ENCODE measurements around the gene CRYGA.

CRYGA gene

DNA sequence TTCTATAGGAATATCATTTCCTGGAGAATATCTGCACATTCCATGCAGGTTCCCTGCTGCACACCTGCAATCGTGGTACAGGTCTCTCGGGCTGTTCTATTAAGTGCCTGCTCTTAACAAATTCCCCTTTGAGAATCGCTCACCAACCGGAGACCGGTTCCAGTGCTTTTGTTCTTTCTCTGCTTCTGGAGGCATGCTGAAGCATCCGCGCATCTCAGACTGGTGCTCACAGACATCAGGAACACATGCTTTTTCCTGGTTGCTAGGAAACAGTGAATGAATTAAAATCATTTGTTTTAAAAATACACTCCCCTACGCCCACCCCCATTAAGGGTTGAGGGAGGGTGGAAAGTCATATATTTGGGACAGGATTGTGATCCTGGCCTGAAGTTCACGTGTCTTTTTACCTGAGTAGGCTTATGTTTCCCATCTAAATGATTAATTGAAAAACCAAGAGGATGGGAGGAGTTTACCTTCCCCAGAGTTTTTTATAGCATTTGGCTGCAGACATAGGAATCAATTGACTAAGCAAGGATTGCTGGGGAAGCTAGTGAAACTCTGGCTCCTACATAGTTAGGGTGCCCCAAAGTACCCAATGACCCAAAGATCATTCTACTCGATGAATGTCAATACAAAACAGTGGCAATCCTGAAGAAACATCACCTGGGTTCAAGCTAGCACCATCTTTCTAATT lies 26.6 kb upstream of the CRYGA start, which contains the start of gene C2orf80:
Gene C2orf80, minus strand, starts transcription at position 221 of the 694 bp plus-strand sequence. CDS start 3,044 bp downstream, outside the sequence.
- TF ChIP-seq ZFX (IDR thresholded peaks at IDR 0.05) = no peak
- TF ChIP-seq, protein P1, sequence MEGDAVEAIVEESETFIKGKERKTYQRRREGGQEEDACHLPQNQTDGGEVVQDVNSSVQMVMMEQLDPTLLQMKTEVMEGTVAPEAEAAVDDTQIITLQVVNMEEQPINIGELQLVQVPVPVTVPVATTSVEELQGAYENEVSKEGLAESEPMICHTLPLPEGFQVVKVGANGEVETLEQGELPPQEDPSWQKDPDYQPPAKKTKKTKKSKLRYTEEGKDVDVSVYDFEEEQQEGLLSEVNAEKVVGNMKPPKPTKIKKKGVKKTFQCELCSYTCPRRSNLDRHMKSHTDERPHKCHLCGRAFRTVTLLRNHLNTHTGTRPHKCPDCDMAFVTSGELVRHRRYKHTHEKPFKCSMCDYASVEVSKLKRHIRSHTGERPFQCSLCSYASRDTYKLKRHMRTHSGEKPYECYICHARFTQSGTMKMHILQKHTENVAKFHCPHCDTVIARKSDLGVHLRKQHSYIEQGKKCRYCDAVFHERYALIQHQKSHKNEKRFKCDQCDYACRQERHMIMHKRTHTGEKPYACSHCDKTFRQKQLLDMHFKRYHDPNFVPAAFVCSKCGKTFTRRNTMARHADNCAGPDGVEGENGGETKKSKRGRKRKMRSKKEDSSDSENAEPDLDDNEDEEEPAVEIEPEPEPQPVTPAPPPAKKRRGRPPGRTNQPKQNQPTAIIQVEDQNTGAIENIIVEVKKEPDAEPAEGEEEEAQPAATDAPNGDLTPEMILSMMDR (conservative IDR thresholded peaks at IDR 0.05) = no peak
- H3K27ac ChIP-seq = no peak within 1 kb of the TSS

DNA sequence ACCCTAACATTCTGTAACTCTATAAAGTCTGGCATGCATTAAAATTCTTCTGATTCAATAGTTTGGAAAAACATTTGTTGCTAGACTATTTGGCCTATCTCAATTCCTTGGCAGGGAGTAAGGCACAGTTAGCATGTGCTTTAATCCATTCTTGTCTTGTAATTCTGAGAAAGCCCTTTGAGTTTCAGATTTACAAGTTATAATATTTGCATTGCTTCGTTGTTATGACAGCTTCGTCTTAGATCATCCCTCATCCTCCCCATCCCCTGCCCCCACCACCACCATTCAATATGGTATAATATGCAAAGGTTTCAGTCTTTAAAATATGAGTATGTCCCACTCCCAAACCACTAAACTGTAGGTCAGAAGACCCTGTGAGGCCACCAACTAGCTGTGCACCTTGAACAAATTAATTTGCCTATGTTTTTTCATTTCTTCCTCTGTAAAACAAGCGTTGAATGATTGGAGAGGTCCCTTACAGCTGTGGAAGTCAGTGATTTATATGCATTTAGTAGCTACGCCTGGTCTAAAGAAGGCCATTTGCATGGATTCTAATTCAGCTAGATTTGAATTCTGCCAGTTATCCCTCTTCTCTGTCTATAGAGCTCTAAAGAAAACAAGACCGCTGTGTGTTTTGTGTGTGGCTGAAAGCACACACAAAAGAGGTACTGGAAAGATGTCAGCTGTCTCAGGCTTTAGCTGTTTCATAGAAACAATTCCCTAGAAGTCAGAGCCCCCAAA lies 25.9 kb upstream of the CRYGA start:
- no peak overlapping the region for H3K27ac ChIP-seq
- no peak for TF ChIP-seq ZFX (IDR thresholded peaks at IDR 0.05)
- TF ChIP-seq, protein P1 (conservative IDR thresholded peaks at IDR 0.05) = no peak

DNA sequence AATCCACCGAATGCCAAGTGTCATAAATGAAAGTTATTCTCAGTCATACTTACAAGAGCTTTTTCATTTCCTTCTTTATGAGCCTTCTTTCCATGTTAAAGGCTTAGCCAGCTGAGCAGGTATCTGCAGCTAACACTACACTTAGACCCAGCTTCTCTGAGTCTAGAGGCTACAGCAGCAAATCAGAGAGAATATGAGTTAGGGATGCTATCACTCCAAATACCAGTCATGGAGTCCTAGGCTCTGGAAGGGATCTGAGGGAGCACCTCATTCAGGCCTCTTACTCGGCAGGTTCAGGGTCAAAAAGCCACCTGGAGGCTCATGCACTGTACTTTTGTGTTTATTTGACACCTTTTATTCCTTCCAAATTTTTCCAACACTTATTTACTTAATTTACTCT lies 23.5 kb upstream of the CRYGA start:
- no peak overlapping the region for H3K27ac ChIP-seq
- no peak for TF ChIP-seq ZFX (IDR thresholded peaks at IDR 0.05)
- TF ChIP-seq, protein P1 (conservative IDR thresholded peaks at IDR 0.05) = no peak

DNA sequence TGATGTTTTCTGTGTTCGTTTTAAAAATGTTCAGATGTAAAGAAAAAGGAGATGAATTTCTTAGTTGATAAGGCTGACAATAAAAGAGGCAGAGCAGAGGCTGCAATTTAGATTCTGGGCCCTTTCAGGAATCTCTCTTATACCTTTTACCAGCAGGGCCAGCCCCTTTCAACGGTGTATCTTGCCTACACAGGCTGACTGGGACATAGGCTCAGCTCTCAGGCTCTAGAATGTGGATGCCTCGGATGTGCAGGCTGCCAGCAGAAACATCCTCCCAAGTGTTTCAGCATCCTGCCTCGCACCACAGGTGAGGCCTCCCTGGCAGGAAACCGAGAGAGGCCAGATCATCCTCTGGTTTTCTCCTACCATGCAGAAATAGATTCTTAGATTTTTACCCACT lies 23.1 kb upstream of the CRYGA start:
- no peak overlapping the region for H3K27ac ChIP-seq
- TF ChIP-seq, protein P1 (conservative IDR thresholded peaks at IDR 0.05) = no peak
- no peak for TF ChIP-seq ZFX (IDR thresholded peaks at IDR 0.05)

DNA sequence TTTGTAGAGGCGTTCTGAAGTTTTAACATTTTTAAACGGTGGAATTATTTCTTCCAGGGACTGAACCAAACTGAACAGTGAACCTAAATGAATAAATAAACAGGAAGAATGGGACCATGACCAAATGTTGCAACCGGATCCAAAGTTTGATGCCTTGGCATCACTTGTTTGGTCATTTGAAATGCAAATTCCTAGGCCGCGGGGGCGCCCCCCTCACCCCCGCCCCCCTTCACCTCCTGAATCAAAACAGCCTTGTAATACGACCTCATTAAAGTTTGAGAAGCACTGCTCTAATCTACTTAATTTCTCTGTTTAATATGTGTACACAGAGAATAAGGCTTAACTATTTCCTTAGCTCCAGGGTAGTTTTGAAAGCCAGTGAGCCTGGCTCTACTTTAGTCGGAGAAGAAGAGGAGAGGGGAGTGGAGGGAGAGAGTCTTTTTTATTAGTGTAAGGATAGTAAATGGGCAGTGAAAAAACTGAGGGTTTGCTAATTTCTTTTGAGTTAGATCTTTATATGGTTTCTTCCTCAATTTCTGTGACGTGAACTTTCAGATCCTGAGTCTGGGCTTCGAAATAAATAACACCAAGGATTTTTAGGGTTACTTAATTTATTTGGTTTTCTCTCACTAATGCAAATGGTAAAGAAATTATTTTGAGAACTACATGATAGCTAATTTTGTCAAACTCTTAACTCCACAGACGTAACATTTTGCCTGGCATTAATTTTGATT lies 20.8 kb upstream of the CRYGA start:
- no peak for TF ChIP-seq ZFX (IDR thresholded peaks at IDR 0.05)
- TF ChIP-seq, protein P1 (conservative IDR thresholded peaks at IDR 0.05) = no peak
- H3K27ac ChIP-seq = no peak overlapping the region

DNA sequence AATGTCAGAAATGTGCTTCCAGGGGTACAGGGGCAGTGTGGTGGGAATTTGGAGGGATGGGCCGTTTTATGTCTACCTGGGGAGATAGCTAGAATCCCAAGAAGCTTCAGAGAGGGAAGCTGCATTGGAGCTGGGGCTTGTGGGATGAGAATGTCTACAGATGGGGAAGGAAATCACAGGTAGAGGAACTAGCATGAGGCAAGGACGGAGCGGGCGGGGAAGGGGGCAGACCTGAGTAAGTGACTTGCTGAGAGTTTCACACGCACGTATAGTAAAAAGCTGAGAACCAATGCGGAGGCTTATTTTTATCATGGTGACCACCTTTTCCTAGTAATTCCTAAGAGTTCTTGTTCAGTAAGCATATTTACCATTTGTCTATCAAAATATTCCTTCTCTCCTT lies 20.1 kb upstream of the CRYGA start:
- TF ChIP-seq, protein P1 (conservative IDR thresholded peaks at IDR 0.05) = no peak
- TF ChIP-seq ZFX (IDR thresholded peaks at IDR 0.05) = no peak
- no peak overlapping the region for H3K27ac ChIP-seq

DNA sequence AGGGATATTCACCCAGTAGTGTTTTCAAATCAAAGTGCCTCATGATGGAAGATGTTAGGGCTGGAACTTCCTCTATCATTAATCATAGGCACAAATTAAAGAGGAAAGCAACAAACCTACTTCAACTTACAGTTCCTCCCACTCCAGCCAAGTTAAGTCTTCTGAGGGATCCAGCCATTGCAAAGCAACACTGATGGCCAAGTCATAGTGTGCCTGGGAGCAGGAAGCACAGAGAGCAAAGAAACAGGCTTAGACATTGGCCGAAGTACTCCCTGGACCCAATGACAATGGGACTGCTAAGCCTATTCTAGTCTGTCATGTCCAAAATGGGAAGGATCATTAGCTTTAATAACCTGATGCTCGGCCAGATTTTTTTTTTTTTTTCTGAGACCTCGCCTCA lies 19.4 kb upstream of the CRYGA start:
- TF ChIP-seq ZFX (IDR thresholded peaks at IDR 0.05) = no peak
- TF ChIP-seq, protein P1 (conservative IDR thresholded peaks at IDR 0.05) = no peak
- no peak overlapping the region for H3K27ac ChIP-seq
